ENCODE measurements around the gene SEMA3F.
"Not testable (repeated sequence)": the region's sequence is repeated elsewhere in the genome, so short reads cannot be mapped to it uniquely, and the experiment has no call there.

The SEMA3F gene

DNA sequence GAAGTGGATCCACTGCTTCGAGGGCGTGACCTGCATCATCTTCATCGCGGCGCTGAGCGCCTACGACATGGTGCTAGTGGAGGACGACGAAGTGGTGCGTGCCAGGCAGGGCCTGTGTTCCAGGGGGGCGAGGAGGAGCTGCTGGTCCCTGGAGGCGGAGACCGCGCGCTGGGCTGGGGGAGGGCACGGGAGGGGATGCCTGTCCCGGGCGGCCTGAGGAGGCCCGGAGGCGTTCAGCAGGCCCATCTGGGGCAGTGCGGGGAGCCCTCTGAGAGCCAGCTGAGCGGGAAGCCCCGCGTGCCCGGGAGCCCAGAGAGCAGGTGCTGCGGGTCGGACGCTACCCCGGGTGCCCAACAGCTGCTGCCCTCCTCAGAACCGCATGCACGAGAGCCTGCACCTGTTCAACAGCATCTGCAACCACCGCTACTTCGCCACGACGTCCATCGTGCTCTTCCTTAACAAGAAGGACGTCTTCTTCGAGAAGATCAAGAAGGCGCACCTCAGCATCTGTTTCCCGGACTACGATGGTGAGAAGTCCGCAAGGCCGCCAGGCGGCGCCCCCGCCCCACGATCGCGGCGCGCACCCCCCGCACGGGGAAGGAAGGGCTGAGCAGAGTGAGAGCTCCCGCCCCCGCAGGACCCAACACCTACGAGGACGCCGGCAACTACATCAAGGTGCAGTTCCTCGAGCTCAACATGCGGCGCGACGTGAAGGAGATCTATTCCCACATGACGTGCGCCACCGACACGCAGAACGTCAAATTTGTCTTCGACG is 39.2 kb downstream of the SEMA3F start:
- peak; percentile 19 for DNase-seq (ENCODE audit: low read depth)

DNA sequence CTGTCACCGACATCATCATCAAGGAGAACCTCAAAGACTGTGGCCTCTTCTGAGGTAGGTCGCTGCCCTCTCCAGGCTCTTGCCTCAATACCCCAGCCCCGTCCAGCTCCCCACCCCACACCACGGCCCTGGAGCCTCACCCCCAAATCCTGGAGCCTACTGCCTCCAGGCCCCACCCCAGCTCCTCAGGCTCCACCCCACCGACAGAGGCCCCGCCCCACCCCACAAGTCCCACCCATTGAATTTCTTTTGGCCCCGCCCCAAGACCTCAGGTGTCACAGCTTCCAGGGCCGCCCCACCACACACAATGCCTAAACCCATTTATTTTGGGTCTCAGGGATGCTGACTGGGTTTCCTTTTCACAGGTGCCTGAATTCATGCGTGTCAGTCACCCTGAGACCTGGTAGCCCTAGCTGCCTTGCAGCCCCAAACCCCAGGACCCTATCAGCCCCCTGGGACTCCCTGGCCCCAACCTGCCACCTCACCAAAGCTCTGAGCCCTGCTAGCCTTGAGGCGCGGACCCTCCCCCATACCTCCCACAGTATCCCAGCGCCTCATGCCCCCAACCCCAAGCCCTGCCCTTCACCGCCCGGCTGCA is 39.9 kb downstream of the SEMA3F start:
- DNase-seq (ENCODE audit: low read depth) = no peak

DNA sequence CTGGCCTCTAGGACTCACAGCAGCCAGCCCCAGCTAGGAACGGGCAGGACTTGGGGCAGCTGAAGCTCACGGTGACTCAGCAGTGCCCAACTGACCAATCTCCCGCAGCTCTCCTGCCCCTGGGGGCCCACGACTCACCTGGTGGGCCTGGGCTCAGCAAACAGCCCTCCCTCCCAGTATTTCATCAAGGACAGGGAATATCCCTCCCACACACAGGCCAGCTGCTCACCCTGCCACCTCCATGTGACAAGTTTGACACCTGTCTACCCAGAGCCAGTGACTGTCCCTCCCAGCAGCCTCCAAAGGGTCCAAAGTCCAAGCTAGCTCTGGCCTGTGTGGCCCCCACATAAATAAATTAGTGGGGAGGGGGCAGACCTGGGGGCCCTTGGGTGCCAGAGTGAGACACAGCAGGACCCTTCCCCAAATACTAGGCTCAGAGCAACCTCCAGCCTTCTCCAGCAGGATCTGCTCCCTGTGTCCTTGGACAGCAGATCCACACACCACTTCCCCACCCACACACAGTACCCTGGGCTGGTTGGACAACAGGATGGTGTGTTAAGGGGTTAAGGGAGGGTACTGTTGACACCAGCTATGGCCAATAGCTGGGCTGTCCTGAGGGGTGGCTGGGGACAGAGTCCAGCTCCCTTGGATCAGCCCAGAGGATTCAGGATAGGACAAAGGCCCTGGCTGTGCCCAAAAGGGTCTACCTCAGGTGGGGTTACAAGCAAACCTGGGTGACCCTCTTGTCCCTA is 40.6 kb downstream of the SEMA3F start:
- no peak for DNase-seq (ENCODE audit: low read depth)

DNA sequence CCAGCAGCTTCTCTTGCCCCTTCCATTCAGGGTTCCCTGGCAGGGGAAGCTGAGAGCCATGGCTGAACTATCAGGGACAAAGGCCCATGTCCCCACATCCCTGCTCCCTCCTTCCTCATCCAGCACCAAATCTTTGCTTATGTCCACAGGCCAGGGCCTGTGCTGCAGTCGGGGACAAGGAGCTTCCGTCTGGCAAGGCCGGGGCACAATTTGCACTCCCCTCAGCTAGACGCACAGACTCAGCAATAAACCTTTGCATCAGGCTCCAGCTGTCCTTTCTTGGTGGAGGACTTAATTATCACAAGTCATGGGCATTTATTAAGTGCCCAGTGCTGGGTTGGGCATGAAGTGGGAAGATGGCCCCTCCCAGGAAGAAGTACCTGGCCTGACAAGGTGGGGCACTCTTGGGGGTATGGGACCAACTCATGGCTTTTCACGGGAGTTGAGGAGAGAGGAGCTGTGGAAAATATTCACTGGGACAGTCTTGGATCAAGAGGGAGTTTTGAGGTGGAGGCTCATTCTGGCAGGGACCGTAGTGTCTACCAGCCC is 41.2 kb downstream of the SEMA3F start:
- no peak for DNase-seq (ENCODE audit: low read depth)

DNA sequence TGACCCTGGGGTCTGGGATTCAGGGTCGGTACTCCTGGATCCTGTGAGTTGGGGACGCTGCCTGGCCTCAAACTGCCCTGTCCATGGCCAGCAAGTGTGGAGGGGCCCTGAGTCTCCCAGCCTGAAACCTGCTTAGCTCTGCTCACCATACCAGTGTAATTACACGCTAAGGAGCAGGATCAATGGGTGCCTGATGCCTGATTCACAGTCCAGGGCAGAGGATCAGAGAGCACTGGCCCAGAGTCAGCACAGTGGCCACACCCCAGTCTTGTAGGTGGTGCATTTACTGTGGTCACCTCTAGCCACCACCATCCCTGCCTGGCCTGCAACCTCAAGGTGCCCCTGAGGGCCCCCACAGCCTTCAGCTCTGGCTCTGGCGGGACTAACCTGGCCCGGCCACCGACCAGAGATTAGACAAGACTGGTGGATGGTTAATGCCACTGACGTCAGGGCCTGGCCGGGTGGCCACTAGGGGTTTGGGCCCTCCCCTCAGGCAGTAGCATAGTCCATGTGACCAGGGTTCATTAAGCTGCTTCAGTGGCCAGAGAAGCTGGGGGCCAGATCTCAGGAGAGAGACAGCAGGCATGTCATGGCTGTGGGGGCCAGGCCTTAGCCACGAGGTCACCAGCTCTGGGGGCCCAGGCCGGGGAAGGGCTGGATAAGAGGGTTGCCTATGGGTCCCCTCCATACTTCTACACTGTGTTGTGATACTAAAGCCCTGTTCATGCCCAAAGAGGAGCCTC is 46.6 kb downstream of the SEMA3F start:
- DNase-seq (ENCODE audit: low read depth) = no peak

DNA sequence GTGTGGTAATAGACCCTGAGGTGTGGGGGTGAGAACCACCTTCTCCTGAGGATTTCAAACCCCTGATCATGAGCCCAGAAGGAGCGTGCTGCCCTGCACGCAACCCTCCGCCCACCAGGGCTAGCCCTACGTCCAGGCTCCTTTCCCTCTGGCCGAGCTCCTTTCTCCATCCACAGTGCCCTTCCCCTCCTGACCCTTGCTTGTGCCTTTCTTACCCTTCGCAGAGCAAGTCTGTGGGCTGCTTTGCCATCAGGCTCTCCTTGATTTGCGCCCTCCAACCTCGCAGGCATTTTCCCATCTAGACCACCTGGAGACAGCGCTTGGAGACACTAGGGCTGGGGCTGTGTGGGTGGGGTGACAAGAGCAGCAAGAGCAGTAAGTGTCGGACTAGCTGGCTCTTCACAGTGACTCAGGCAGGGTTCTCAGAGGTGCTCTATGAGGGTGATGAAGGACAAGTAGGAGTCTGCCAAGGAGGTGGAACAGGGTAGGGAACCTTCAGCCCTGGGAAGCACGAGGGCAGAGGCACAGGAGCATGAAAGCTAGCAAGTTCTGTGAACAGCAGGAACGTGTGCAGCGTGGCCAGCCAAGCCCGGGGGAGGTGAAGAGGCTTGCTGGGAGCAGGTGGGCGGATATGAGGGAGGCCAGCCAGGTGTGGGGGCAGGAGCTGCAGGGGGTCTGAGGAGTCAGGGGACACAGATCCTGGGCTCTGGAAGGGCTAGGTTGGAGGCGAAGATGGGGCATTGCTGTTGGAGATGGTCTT is 47.4 kb downstream of the SEMA3F start:
- DNase-seq (ENCODE audit: low read depth) = no peak

DNA sequence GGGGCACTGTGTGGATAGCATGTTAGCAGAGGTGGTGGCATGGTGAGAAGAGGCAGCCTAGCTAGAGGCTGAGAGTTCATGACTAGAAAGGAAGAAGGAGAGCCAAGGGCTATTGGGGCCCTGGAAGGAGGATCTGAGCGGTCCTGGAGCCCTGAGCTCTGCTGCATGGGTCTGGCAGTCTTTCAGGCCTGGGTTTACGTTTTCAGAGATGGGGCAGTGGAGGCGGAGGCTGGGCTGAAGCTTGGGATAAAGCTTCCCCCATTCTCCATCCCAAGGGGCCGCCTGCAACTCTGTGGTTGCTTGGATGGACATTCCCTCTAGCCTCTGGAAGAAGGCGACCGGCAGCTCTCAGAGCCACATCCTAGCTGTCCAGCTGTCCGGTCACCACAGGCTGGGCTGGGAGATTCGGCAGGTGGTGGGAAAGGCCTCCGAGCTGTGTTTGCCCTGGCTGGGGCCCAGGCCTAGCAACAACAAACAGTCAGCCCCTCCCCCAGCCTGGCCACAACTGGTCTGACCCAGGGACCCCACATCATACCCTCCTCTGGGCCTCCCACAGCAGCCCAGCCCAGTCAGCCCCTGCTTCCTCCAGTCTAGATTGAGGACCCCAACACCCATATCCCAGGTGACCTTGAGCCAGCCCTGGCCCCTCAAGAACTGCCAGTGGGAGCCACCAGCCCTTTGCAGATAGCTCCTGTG is 48.1 kb downstream of the SEMA3F start:
- DNase-seq (ENCODE audit: low read depth) = no peak

DNA sequence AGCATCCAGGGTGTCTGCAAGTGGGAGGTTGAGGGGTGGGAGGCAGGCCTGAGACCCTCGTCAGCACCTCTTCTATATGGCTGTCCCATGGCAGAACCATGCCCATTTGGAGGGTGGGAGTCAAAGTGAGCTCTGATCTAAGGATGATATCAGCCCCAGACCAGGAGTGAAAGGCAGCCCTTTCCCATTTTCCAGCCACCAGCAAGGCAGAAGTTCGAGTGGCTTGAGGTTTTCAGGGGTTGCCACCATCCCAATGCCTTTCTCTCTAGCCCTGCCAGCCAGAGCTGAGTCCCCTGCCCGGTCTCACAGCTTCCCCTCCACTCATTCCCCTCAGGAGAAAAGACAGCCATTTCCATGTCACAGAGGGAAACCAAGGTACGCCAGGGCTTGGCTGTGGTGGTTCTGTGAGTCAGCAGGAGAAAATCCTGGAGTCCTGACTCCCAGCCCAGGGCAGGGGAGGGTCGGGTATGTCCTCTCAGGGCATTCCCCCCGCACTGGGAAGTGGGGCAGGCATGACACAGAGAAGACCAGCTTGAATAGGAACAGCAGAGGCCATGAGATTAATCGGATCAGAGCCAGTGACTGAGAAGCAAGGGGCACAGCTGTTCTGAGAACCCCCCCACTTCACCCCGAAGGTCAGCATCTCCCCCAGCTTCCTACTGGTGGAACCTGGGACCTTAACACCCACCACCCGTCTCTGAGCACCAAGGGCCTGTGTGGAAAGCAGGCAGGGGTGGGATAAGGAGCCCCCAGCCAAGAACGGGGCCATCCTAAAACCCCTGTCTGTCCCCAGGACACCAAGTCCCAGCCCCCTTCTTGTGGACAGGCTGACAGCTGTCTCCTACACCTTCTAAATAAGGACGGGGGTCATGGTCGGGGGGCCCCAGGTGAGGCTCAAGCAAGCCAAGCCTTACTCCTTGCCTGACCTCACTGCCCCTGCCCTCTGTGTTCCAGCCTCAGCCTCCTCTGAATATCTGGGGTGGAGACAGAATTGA is 49.0 kb downstream of the SEMA3F start:
- no peak for DNase-seq (ENCODE audit: low read depth)

DNA sequence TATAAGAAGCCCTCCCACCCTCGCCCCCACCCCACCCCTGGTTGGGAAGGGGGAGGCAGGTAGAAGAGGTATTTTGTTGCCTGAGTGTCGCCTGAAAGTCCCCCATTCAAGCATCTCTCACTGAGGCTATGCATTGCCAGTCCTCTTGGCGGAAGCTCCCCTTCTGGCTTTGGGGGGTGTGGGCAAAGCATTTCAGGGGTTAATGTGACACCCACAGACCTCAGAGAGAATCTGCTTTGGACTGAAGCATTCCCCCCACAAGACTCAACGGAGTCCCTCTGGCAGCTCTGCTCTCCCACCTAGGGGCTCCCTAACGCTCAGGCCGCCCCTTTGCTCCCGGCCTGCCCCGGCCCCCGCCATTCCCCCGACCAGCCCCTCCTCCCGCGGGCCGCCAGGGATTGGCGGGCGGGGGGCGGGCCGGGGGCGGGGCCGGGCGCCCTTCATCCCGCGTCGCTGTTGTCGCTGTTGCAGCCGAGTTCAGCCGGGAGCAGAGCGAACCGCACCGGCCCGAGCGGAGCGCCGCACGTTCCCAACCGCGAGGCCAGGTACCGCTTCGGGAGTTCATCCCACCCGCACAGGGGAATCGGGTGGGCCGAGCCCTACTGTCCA is 49.8 kb downstream of the SEMA3F start, which contains the start of gene SLC38A3:
SLC38A3 (plus strand) TSS at position 468 of the 609 bp plus-strand sequence. CDS start 8,929 bp downstream, outside the sequence.
- DNase-seq (ENCODE audit: low read depth) = no peak

DNA sequence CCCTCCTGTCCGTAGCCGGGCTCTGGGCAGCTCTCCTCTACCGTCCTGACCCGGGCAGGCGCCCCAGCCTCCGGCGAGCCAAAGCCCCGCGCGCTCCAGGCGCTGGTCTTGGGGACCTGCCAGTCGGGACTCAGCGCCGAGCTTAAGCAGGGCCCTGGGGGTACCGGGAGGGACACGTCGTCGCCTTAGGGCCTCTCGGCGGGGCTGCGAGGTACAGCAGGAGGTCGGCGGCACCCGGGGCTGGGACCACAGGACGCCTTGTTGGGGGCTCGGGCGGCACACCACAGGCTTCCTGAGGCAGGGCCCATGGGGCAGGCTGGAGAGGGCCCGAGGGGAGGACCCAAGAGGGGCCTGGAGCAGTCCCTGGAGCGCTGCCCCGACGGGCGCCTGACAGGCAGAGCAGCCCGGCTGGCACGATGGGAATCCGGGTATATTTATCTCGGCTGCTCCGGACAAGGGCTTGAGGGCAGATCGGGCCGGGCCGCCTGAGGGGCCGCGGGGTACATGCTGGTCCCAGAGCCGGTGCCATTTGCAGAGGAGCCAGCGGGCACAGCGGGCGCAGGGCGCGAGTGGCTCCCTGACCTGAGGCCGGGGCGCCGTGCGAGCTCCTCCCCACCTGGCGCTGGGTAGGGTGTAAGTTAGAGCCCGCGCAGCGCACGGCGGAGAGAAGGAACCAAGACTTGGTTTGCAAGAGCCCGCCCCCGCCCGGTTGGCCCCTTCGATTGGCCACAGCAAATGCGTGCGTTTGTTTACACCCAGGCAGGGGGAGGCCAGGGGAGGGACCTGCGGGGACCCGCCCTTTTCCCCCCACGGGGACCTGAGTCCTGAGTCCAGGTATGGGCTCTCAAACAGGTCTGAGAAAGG is 50.5 kb downstream of the SEMA3F start:
- DNase-seq (ENCODE audit: low read depth) = no peak

DNA sequence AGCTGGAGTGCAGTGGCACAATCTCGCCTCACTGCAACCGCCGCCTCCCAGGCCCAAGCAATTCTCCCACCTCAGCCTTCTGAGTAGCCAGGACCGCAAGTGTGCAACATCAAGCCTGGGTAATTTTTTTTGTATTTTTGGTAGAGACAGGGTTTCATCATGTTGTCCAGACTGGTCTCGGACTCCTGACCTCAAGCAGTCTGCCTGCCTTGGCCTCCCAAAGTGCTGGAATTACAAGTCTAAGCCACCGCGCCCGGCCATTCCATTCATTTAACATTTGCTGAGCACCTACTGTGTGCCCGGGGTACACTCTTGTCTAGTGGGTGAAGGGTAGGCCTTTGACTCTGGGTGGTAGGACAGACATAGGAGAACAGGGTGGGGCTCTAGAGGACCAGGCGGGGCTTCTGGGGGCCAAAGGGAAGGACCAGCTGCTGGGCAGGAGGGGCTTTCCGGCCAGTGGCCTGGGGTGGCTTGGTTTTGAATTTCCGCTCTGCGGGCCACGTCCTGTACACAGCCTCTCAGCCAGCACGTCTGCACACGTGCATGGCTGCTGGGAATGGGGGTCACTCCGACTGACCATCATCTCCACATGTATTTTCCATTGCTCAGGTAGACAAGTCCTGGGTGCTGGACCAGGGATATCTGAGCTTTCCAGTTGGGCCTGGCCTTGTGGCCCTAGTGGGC is 52.4 kb downstream of the SEMA3F start:
- DNase-seq (ENCODE audit: low read depth) = no peak

DNA sequence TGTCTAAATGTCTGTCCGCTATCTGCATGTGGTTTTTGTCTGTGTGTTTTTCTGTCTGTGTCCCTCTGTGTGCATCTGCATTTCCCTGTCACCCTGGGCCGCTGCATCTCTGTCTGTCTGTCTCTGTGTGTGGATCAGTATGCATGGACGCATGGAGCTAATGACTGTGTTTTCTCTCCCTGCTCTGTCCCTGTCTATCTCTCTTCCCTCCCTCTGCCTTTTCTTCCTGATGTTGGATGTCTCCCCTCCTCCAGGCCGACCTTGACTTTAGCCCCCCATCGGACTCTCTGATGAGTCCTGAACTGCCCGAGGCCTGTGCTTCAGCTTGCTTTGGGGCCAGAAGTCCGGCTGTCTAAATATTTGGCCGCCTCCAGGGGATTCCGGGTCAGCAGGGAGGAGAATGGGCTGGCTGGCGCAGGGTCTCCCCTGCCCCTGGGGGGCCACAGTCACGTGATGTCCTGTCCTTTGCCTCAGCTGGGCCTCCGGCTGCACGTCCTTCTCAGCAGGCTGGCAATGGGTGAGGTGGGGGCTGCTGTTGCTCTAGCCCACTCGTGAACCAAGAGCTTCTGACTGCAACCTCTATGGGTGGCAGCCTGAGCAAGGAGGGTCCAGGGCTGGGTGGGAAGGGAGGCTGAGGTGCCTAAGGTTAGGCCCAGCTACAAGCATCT is 53.7 kb downstream of the SEMA3F start:
- DNase-seq (ENCODE audit: low read depth) = no peak

DNA sequence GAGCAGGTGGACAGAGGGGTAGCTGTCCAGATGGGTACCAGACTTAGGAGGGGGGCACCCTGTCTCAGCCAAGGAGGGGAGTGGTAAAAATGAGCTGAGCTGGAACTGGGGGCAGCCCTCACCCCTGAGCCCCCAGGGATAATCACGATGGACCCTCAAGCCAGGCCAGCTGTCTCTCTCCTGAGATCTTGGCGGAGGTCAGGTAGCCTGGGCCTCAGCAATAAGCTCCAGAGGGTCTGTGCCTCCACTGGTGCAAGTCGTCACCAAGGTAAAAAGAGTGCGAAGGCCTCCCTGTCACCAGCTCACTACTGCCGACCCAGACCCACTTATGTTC is 55.0 kb downstream of the SEMA3F start:
- DNase-seq (ENCODE audit: low read depth) = no peak

DNA sequence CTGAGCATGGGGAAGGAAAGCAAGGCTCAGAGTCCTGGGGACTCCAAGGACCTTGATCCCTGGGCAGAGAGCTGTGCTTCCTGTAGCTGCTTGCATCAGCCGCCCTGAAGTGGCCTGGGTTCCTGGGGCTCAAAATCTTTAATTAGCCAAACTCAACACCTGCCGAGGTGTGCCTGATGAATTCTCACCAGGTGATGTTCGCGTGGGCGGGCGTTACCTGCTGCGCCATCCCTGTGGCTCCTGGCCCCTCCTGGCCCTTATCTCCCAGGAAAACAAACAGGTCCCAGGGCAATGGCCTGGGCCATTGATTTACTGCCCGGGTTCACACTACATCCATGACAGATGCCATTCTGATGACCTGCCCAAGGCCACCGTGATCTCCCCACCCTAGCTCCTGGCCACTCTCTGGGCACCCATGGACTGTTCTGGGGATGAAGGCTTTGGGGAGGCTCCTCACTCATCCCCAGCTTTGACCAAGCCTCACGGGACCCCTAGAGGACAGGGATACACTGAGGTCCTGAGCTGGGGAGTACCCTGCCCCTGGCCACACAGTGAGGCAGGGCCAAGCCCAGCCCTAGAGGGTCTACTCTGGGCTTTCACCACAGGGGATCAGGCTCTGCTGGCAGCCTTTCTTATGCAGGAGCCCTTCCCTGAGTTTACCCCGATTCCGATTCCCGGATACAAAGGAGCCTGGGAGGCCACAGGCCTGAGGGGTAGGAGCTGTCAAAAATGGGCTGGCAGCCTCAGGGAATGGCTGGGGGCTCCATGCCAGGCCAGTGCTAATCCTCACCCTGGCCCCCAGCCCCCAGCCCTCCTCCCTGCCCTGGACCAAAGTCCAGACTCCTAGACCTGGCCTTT is 55.6 kb downstream of the SEMA3F start:
- DNase-seq (ENCODE audit: low read depth) = no peak

DNA sequence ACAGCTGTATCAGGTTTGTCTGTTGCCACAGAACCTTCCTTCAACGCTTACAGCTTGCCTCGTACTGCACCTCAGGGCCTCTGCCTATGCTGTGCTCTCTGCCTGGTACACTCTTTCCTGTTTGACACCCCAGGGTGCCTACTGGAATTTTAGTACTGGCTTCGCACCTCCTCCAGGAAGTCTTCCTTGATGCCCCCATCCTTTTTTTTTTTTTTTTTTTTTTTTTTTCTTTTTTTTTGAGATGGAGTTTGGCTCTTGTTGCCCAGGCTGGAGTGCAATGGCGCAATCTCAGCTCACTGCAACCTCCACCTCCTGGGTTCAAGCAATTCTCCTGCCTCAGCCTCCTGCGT is 56.2 kb downstream of the SEMA3F start:
- not testable (repeated sequence) for DNase-seq (ENCODE audit: low read depth)

DNA sequence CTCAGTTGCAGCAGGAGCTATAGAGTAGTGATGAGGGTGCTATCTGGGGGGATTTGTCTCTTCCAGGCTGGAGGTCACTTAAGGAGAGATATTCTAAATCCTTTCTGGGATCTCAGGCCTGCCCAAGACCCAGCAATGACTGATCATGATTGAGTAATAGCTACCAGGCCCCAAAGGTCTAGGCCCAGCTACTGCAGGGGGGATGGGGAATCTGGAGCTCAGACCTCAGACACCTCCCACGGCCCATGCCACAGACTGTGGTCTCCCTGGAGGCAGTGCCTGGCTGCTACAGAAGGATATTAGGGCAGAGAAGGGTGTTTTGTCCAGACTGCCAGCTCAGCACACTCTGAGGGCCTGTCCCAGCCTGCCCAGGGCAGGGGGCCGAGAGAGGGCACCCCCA is 56.8 kb downstream of the SEMA3F start:
- DNase-seq (ENCODE audit: low read depth) = peak; percentile 43

Data from stromal cell of bone marrow (primary cell).